GM12873 (cell line): Measurements from ENCODE around the gene TMEM132D.

Source experiments
- CTCF ChIP-seq: IDR thresholded peaks from 2 replicates; pipeline ENCODE4 v1.5.1; 2012; ENCODE audit warnings: low read depth, mild to moderate bottlenecking, moderate library complexity, low read length, control low read depth; ENCODE audit not compliant: insufficient read depth; ENCODE audit errors: missing control alignments

TMEM132D gene

DNA sequence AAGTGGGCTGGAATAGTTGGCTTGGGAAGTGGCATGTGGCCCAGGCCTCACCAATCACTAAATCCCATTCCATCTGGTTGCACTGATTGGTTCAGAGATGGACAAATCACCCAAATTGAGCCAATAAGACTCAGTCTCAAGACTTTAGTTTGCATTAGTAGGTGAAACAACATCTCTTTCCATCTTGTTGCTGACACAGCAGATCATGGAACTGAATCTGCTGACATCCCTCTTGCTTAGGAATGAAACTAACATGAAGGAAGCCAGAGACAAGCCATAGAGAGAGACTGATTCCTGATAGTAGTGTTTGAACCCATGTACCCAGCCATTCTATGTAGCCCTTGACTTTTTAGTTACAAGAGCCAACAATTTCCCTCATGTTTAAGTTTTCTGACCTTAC is 743.5 kb downstream of the TMEM132D start:
- TF ChIP-seq CTCF: no peak

- TF ChIP-seq CTCF: no peak
Observed at GRCh38 chr12:129152351-129153104, 751.3 kb downstream of the TMEM132D start.

GRCh38 chr12:129150721-129151120 is 753.1 kb downstream of the TMEM132D start:
- no peak for TF ChIP-seq CTCF

- TF ChIP-seq CTCF: no peak
Observed at GRCh38 chr12:129145381-129145780, 758.4 kb downstream of the TMEM132D start.

DNA sequence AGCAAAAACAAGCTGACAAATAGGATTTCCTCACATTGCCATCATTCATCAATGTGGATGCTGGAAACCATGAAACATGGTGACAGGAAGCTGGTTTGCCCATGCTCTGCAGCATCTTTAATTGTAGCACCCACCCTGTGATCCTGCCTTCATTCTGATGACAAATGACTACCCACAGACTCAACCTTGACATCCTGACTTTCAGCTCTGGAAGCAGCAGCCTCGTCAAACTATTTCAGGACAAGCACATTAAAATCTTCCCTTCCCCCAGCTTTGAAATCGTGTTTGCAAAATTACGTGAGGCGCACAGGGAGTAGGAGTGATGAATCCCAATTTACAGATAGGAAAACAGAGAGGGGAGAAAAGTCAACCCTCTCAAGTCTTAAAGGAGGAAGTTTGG is 765.0 kb downstream of the TMEM132D start:
- TF ChIP-seq CTCF: no peak

DNA sequence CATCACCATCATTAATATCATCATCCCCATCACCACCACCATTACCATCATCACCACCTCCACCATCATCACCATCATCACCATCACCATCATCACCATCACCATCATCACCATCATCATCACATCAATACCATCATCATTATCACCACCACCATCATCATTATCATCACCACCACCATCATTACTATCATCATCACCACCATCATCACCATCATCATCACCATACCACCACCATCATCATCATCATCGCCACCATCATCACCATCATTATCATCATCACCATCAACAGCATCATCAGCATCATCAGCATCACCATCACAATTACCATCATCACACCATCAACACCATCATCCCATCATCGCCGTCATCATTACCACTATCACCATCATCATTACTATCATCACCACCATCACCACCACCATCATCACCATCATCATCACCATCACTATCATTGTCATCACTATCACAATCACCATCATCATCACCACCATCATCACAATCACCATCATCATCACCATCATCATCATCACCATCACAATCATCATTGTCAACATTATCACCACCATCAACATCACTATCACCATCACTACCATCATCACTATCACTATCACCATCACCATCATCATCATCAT is 767.0 kb downstream of the TMEM132D start:
- no peak for TF ChIP-seq CTCF

- no peak for TF ChIP-seq CTCF
Observed at GRCh38 chr12:129127771-129128170, 776.1 kb downstream of the TMEM132D start.
